ENCODE results near the gene TMEM94. TPM values are rescaled to one million over a fixed set of nuclear protein-coding genes. Genes with fewer than 3 reads are reported as not detected.
A peak's percentile ranks its signal among the peaks of the same experiment; 100 is the strongest.

Gene TMEM94
- total and polyA plus RNA-seq, 2 of the 4 experiments (the other 2 are of a cell fraction), result 8.4 to 64.7 TPM

GRCh38 chr17:75411328-75412067 is 44.9 kb upstream of the TMEM94 start:
- no peak overlapping the region for H3K27ac ChIP-seq (ENCODE audit: insufficient read depth, low read length)
- H3K14ac ChIP-seq (replicated peaks; ENCODE audit: low read depth, low read length), result no peak overlapping the region
- intact Hi-C loops (cut with micrococcal nuclease) (loop anchor here (1.0 to 2.0 kb wide), 2 partner anchors 89 to 141 kb away; no protein-coding TSS in a partner anchor), in situ Hi-C loops (cut with MboI; ENCODE audit: low sequenced_read_pairs) (loop anchor here (5.0 to 25.0 kb wide), 2 partner anchors 89 to 349 kb away; no protein-coding TSS in a partner anchor), dilution Hi-C loops (cut with HindIII; ENCODE audit: low sequenced_read_pairs, unreplicated experiment) (no loop called here)
- BruUV-seq (replicated peaks), result no TSS peak
- no peaks in the 10 kb centered on the region for H3K9me3 ChIP-seq (ENCODE audit: control insufficient read depth, insufficient read depth, low read length)
- no peak overlapping the region for H4K5ac ChIP-seq (ENCODE audit: low read depth, low read length)
- H2AK9ac ChIP-seq (replicated peaks; ENCODE audit: low read depth, low read length, poor library complexity), result no peak overlapping the region
- H2AFZ ChIP-seq (replicated peaks; ENCODE audit: low read length, poor library complexity), result no peak overlapping the region
- DNase-seq, result no peak
- H3K36me3 ChIP-seq (ENCODE audit: control insufficient read depth, insufficient read depth, low read length), result no peaks in the 10 kb centered on the region
- H3K4me3 ChIP-seq (ENCODE audit: insufficient read depth, low read depth, low read length), result no peak overlapping the region
- POLR2A ChIA-PET (ENCODE audit: unreplicated experiment), result no interaction called here
- no peak overlapping the region for H2BK5ac ChIP-seq (ENCODE audit: low read depth, low read length, poor library complexity, severe bottlenecking)
- peaks cover 5% of the 10 kb centered on the region for H3K27me3 ChIP-seq (ENCODE audit: control insufficient read depth, insufficient read depth, low read length)
- WGBS, 2 experiments (ENCODE audit: extremely low coverage in 2 of 2, insufficient read length in 1 of 2), result 100% methylated on average over 1 of the region's 5 CpGs; no CpG with 5 or more reads in 1 of the 2 experiments
- ATAC-seq (ENCODE audit: low read depth), result no peak
- H4K91ac ChIP-seq (ENCODE audit: insufficient read depth, low read depth, low read length), result no peak overlapping the region
- H2BK20ac ChIP-seq (ENCODE audit: low read depth, low read length), result no peak overlapping the region
- no peak overlapping the region for H2BK120ac ChIP-seq (ENCODE audit: low read depth, low read length)
- H4K20me1 ChIP-seq (ENCODE audit: insufficient read depth, low read length), result no peaks in the 10 kb centered on the region
- H3K18ac ChIP-seq (ENCODE audit: low read depth, low read length), result no peak overlapping the region
- H2AK5ac ChIP-seq (ENCODE audit: low read depth, low read length), result no peak overlapping the region
- no peak overlapping the region for H3K23ac ChIP-seq (ENCODE audit: low read depth, low read length)
- no peak overlapping the region; the same call in 1 of the 2 replicates for H3K56ac ChIP-seq (ENCODE audit: extremely low read depth, insufficient read depth, low read length)
- H3K4me1 ChIP-seq (ENCODE audit: control insufficient read depth, insufficient read depth, low read length), result 0 out of 2 replicates have a peak, but pooled peaks cover 2% of the 10 kb centered on the region
- no peak overlapping the region for H2BK15ac ChIP-seq (ENCODE audit: low read depth, low read length)
- H4K8ac ChIP-seq (ENCODE audit: low read depth in 2 of 2, low read length in 2 of 2), result no peak overlapping the region
- no peaks in the 10 kb centered on the region for H3K9me1 ChIP-seq (ENCODE audit: insufficient read depth, low read length)
- peak overlapping the region; percentile 40; the same call in 1 of the 2 replicates for H3K9ac ChIP-seq (ENCODE audit: low read depth, low read length)
- H3K79me1 ChIP-seq (ENCODE audit: low read depth in 1 of 2, low read length in 2 of 2), result no peaks in the 10 kb centered on the region
- H3K4me2 ChIP-seq (ENCODE audit: low read depth, low read length), result no peak overlapping the region
- H3K4ac ChIP-seq (ENCODE audit: low read depth, low read length), result no peak overlapping the region
- CTCF ChIA-PET, result interaction anchor here (0.6 to 1.5 kb wide), 4 partner anchors 17 to 285 kb away, joined by 3 to 5 read pairs (median 4); partner anchors contain the start of gene SLC25A19
- TF ChIP-seq POLR2A (IDR thresholded peaks at IDR 0.05; ENCODE audit: low read depth, low read length) (no peak), CHD1 (IDR thresholded peaks at IDR 0.05; ENCODE audit: low read depth, low read length) (no peak), MXI1 (IDR thresholded peaks at IDR 0.05; ENCODE audit: borderline replicate concordance, low read depth, low read length) (no peak), MAZ (IDR thresholded peaks at IDR 0.05; ENCODE audit: borderline replicate concordance, low read depth, low read length) (no peak), NFE2L2 (IDR thresholded peaks at IDR 0.05; ENCODE audit: low read depth, low read length) (no peak), CTCF (conservative IDR thresholded peaks at IDR 0.05; ENCODE audit: low read depth, low read length) (no peak), FOS (IDR thresholded peaks at IDR 0.05; ENCODE audit: low read depth, low read length) (no peak), ELK1 (IDR thresholded peaks at IDR 0.05; ENCODE audit: borderline replicate concordance, low read depth, low read length) (no peak), SMC3 (IDR thresholded peaks at IDR 0.05; ENCODE audit: low read depth, low read length) (no peak), CEBPB (IDR thresholded peaks at IDR 0.05; ENCODE audit: low read depth, low read length) (no peak), RFX5 (IDR thresholded peaks at IDR 0.05; ENCODE audit: low read depth, low read length) (no peak), RAD21 (IDR thresholded peaks at IDR 0.05; ENCODE audit: low read length) (no peak), BHLHE40 (IDR thresholded peaks at IDR 0.05; ENCODE audit: low read depth, low read length) (no peak), RCOR1 (IDR thresholded peaks at IDR 0.05; ENCODE audit: insufficient replicate concordance, low read length) (no peak), MAFK (IDR thresholded peaks at IDR 0.05; ENCODE audit: low read depth, low read length) (no peak)

Measured in IMR-90 (cell line).